NT2/D1 (cell line): Measurements from ENCODE around the gene HEG1.

Source experiments
- YY1 ChIP-seq: IDR thresholded peaks from 2 replicates; pipeline ENCODE4 v1.6.1; 2011; ENCODE audit not compliant: insufficient read length, insufficient read depth
- ZNF274 ChIP-seq: IDR thresholded peaks from 2 replicates; pipeline ENCODE4 v1.6.1; 2011; ENCODE audit warnings: mild to moderate bottlenecking, low read depth, low read length

DNA sequence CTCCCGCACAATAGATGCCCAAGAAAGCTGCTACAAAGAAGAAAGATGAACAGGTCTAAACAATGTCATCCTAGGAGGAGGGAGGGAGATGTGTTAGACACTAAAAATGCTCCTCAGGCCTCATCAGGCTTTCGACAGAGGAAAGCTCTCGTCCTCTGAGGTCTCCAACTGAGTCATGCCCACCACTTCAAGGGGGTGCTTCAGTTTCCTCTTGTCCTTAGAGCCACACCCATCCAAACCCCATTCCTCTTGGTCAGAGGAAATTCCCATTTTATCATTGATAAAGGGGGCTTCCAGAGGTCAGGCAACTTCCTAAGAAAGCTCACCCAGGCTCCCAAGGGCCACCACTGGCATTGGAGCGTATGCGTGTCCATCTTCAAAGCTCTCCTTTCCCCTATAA is 50.1 kb downstream of the HEG1 start:
- TF ChIP-seq YY1 (no peak), ZNF274 (no peak)
